Measurements from ENCODE around the gene SYT1.

SYT1 gene

GRCh38 chr12:79021021-79021420, 156.4 kb downstream of the SYT1 start:
- Histone ChIP-seq H3K27me3 (ENCODE audit: insufficient read depth, poor library complexity, severe bottlenecking) (no peaks in the 10 kb centered on the region), H3K27ac (replicated peaks) (no peak overlapping the region), H3K4me3 (replicated peaks; ENCODE audit: insufficient read depth, low read length) (no peak overlapping the region)
- TF ChIP-seq, protein P1, sequence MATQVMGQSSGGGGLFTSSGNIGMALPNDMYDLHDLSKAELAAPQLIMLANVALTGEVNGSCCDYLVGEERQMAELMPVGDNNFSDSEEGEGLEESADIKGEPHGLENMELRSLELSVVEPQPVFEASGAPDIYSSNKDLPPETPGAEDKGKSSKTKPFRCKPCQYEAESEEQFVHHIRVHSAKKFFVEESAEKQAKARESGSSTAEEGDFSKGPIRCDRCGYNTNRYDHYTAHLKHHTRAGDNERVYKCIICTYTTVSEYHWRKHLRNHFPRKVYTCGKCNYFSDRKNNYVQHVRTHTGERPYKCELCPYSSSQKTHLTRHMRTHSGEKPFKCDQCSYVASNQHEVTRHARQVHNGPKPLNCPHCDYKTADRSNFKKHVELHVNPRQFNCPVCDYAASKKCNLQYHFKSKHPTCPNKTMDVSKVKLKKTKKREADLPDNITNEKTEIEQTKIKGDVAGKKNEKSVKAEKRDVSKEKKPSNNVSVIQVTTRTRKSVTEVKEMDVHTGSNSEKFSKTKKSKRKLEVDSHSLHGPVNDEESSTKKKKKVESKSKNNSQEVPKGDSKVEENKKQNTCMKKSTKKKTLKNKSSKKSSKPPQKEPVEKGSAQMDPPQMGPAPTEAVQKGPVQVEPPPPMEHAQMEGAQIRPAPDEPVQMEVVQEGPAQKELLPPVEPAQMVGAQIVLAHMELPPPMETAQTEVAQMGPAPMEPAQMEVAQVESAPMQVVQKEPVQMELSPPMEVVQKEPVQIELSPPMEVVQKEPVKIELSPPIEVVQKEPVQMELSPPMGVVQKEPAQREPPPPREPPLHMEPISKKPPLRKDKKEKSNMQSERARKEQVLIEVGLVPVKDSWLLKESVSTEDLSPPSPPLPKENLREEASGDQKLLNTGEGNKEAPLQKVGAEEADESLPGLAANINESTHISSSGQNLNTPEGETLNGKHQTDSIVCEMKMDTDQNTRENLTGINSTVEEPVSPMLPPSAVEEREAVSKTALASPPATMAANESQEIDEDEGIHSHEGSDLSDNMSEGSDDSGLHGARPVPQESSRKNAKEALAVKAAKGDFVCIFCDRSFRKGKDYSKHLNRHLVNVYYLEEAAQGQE (IDR thresholded peaks at IDR 0.05; ENCODE audit: insufficient replicate concordance, low read depth): no peak
- no peak for TF ChIP-seq CTCF (IDR thresholded peaks at IDR 0.05; ENCODE audit: insufficient read depth, low read length)
- no peak for TF ChIP-seq SPI1 (IDR thresholded peaks at IDR 0.05; ENCODE audit: borderline replicate concordance, low read depth)
- TF ChIP-seq POLR2AphosphoS5 (IDR thresholded peaks at IDR 0.05; ENCODE audit: low read depth): no peak
- TF ChIP-seq GABPA (IDR thresholded peaks at IDR 0.05; ENCODE audit: low read depth): no peak
- no peak for DNase-seq (ENCODE audit: low read depth in 1 of 2, low spot score in 1 of 2)

DNA sequence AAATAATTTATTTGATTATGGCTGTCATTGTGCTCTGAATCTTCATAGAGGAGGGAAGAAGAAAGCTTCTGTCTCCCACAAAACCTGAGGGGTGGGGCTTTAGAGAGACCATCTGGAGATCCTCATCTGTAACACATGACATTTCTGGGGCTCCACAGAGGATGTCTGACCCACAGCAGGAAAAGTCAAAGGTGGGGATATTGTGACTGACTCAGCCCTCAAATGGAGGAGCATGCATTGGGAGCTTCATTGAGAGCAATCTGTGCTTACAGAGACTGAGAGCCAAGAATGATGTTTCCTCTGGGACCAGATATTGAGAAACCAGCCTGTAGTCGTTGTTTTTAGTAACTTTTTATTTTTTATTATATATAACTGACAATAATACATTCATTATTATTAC, 158.7 kb downstream of the SYT1 start:
- H3K27ac ChIP-seq (replicated peaks): no peak overlapping the region
- DNase-seq (ENCODE audit: low read depth in 1 of 2, low spot score in 1 of 2): no peak
- TF ChIP-seq POLR2AphosphoS5 (IDR thresholded peaks at IDR 0.05; ENCODE audit: low read depth) (no peak), GABPA (IDR thresholded peaks at IDR 0.05; ENCODE audit: low read depth) (no peak), SPI1 (IDR thresholded peaks at IDR 0.05; ENCODE audit: borderline replicate concordance, low read depth) (no peak), CTCF (IDR thresholded peaks at IDR 0.05; ENCODE audit: insufficient read depth, low read length) (no peak)
- TF ChIP-seq, protein P1 (IDR thresholded peaks at IDR 0.05; ENCODE audit: insufficient replicate concordance, low read depth): no peak
- no peak overlapping the region for H3K4me3 ChIP-seq (replicated peaks; ENCODE audit: insufficient read depth, low read length)
- H3K27me3 ChIP-seq (ENCODE audit: insufficient read depth, poor library complexity, severe bottlenecking): no peaks in the 10 kb centered on the region

DNA sequence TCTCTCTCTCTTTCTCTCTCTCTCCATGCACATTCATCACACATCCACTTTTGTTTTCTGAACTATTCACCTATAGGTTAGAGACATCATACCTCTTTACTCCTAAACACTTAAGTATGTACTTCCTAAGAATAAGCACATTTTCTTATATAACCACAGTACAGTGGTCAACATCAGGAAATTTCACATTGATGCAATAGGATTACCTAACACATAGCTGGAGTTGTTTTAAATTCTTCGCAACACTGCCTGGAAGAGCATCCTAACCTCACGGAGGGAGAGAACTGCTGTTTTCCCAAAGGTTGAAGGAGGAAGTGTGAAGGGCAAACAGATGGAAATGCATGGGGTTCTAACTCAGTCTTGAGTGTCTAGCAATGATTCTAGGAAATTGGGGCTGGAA, 159.2 kb downstream of the SYT1 start:
- H3K4me3 ChIP-seq (replicated peaks; ENCODE audit: insufficient read depth, low read length): no peak overlapping the region
- DNase-seq (ENCODE audit: low read depth in 1 of 2, low spot score in 1 of 2): no peak
- TF ChIP-seq SPI1 (IDR thresholded peaks at IDR 0.05; ENCODE audit: borderline replicate concordance, low read depth) (no peak), GABPA (IDR thresholded peaks at IDR 0.05; ENCODE audit: low read depth) (no peak), POLR2AphosphoS5 (IDR thresholded peaks at IDR 0.05; ENCODE audit: low read depth) (no peak), CTCF (IDR thresholded peaks at IDR 0.05; ENCODE audit: insufficient read depth, low read length) (no peak)
- TF ChIP-seq, protein P1 (IDR thresholded peaks at IDR 0.05; ENCODE audit: insufficient replicate concordance, low read depth): no peak
- H3K27ac ChIP-seq (replicated peaks): no peak overlapping the region
- no peaks in the 10 kb centered on the region for H3K27me3 ChIP-seq (ENCODE audit: insufficient read depth, poor library complexity, severe bottlenecking)
